Ascending aorta (tissue), 2 donors: Measurements from ENCODE around the gene ZNF532. TPM values are rescaled to one million over a fixed set of nuclear protein-coding genes. Genes with fewer than 3 reads are reported as not detected.

ENCODE experiments used
- DNase-seq, 2 donors: peaks; one replicate each; pipeline ENCODE4 v3.0.0-alpha.2; 2019; ENCODE audit warnings: low spot score in 2 of 2
- H3K27ac ChIP-seq, 2 donors: fragments of 200-600 bp; sonication (generic); one replicate each; pipeline ENCODE4 v1.5.1; 2016 to 2017; ENCODE audit warnings: mild to moderate bottlenecking in 1 of 2
- H3K27me3 ChIP-seq: fragments of 200-600 bp; sonication (generic); one replicate; pipeline ENCODE4 v1.5.1; 2017
- H3K36me3 ChIP-seq, 2 donors: fragments of 200-600 bp; sonication (generic); one replicate each; pipeline ENCODE4 v1.5.1; 2016
- H3K4me1 ChIP-seq, 2 donors: fragments of 200-600 bp; sonication (generic); one replicate each; pipeline ENCODE4 v1.5.1; 2016 to 2017; ENCODE audit warnings: mild to moderate bottlenecking in 1 of 2
- H3K4me3 ChIP-seq, 2 donors: fragments of 200-600 bp; sonication (generic); one replicate each; pipeline ENCODE4 v1.5.1; 2016 to 2017; ENCODE audit warnings: mild to moderate bottlenecking in 1 of 2
- H3K9me3 ChIP-seq, 2 donors: fragments of 200-600 bp; sonication (generic); one replicate each; pipeline ENCODE4 v1.5.1; 2016
- intact Hi-C: fragments of 100-400 bp; cut with DNase I; formaldehyde crosslinking; loops from one replicate; pipeline ENCODE4 v1.15.1; 2023
- total RNA-seq: library from RNA; depleted of rRNA; stranded (reverse); fragments of >200 nt; gene quantifications from one replicate; pipeline ENCODE4 v1.1.0, GENCODE V29; 2016
- TF ChIP-seq, protein P1 (sequence below), 3 experiments: fragments of 200-600 bp in 2 of 3; fragments of 450-650 bp in 1 of 3; sonication (generic) in 2 of 3; IDR thresholded peaks; one replicate each; pipeline ENCODE4 v1.5.1; 2016 to 2019; ENCODE audit warnings: antibody characterized with exemption in 3 of 3, mild to moderate bottlenecking in 1 of 3, moderate library complexity in 1 of 3

Gene ZNF532
- total RNA-seq, 1 donor from 2014 or later: 161 TPM

DNA sequence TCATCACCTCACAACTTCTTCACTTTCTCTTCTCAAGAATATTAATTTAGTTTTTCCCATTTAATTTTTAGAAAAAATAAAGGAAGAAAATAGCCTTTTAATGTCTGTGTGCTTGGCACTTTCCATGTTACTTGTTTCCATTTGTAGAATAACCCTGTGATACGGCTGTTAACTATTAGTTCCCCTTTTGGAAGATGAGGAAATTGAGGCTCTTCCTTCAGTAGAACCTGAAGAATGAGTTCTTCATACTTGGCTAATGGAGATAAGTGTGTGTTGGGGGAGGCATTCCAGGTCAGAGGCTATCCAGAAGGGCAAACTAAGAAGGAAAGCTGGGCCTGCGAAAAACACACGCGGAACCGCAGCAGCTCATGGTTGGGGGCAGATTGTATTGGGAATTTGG, 38.3 kb downstream of the ZNF532 start:
- H3K36me3 ChIP-seq: peaks cover 7 to 24% of the 10 kb centered on the region in 2 donors
- H3K27me3 ChIP-seq: no peaks in the 10 kb centered on the region
- peak overlapping the region in 1 of 2 donors; percentile 9 for H3K4me3 ChIP-seq
- intact Hi-C loops: no loop called here
- peaks cover 0 to 30% of the 10 kb centered on the region in 2 donors for H3K4me1 ChIP-seq
- no peaks in the 10 kb centered on the region for H3K9me3 ChIP-seq
- DNase-seq: no peak
- peak overlapping the region; percentile 40 to 54 for H3K27ac ChIP-seq
- TF ChIP-seq, protein P1, sequence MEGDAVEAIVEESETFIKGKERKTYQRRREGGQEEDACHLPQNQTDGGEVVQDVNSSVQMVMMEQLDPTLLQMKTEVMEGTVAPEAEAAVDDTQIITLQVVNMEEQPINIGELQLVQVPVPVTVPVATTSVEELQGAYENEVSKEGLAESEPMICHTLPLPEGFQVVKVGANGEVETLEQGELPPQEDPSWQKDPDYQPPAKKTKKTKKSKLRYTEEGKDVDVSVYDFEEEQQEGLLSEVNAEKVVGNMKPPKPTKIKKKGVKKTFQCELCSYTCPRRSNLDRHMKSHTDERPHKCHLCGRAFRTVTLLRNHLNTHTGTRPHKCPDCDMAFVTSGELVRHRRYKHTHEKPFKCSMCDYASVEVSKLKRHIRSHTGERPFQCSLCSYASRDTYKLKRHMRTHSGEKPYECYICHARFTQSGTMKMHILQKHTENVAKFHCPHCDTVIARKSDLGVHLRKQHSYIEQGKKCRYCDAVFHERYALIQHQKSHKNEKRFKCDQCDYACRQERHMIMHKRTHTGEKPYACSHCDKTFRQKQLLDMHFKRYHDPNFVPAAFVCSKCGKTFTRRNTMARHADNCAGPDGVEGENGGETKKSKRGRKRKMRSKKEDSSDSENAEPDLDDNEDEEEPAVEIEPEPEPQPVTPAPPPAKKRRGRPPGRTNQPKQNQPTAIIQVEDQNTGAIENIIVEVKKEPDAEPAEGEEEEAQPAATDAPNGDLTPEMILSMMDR (IDR thresholded peaks at IDR 0.05): no peak

DNA sequence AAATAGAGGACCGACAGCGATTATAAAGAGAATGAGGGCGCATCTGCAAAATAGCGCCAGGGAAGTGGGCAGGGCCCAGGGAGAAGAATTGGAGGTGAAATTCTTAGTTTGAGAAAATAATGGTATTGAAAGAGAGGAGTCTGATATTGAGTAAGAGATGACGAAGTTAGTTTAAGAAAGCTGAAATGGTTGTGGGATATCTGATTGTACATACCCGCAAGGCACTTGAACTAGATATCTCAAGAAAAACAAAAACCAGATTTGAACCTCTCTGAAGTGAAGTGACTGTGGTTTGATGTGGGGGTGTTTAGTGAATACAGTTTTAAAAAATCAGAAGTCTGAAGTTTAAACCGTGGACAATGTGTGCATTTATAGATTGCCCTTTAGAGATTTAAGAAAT, 38.9 kb downstream of the ZNF532 start:
- intact Hi-C loops: no loop called here
- H3K9me3 ChIP-seq: no peaks in the 10 kb centered on the region
- TF ChIP-seq, protein P1 (IDR thresholded peaks at IDR 0.05): no peak
- peak overlapping the region; percentile 40 to 54 for H3K27ac ChIP-seq
- no peaks in the 10 kb centered on the region for H3K27me3 ChIP-seq
- H3K36me3 ChIP-seq: peaks cover 7 to 24% of the 10 kb centered on the region in 2 donors
- no peak for DNase-seq
- H3K4me3 ChIP-seq: no peak overlapping the region
- peaks cover 0 to 30% of the 10 kb centered on the region in 2 donors for H3K4me1 ChIP-seq

DNA sequence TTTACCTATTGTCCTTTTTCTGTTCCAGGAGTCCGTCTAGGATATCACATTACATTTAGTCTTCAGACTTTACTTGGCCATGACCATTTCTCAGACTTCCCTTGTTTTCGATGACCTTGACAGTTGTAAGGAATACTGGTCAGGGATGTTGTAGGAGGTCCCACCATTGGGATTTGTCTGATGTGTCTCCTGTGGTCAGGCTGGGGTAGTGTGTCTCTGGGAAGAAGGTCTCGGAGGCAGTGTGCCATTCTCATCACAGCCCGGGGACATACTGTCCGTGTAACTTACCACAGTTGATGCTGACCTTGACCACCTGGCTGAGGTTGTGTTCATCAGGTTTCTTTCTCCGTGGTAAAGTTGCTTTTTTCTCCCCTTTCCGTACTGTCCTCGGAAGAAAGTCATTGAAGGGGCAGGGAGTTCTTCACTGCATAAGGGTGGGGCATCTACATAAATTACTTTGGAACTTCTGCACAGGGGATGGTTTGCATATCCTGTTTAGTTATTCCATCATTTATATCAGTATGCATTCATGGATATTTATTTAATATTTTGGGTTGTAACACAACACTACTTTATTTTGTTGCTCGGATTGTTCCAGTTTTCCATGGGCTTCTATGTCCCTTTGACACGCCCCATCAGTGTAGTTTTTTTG, 41.2 kb downstream of the ZNF532 start:
- peaks cover 7 to 22% of the 10 kb centered on the region in 2 donors for H3K36me3 ChIP-seq
- intact Hi-C loops: no loop called here
- H3K4me3 ChIP-seq: no peak overlapping the region
- peaks cover 0 to 30% of the 10 kb centered on the region in 2 donors for H3K4me1 ChIP-seq
- H3K9me3 ChIP-seq: no peaks in the 10 kb centered on the region
- H3K27me3 ChIP-seq: no peaks in the 10 kb centered on the region
- H3K27ac ChIP-seq: peak overlapping the region in 1 of 2 donors; percentile 27
- no peak for DNase-seq
- TF ChIP-seq, protein P1 (IDR thresholded peaks at IDR 0.05): no peak

DNA sequence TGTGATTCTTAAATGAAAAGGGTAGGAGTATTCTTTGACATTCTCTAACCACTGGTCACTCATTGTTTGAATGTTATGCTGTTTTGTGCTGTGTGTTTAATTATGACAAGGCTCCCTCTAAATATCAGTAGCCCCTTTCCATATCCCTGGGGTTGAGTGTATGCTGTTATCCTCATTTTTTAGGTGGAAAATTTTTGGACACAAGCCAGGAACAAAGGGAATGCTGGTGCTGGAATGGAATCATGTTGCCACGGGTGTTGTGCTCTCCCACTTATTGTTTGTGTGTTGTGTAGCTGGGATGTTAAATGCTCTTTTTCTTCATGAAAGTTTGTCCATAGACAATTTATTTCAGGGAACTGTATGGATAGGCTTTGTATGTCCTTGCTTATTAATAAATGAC, 43.3 kb downstream of the ZNF532 start:
- H3K27ac ChIP-seq: peak overlapping the region; percentile 55 to 98
- DNase-seq: no peak
- H3K27me3 ChIP-seq: no peaks in the 10 kb centered on the region
- no peaks in the 10 kb centered on the region for H3K9me3 ChIP-seq
- no peak overlapping the region for H3K4me3 ChIP-seq
- TF ChIP-seq, protein P1 (IDR thresholded peaks at IDR 0.05): no peak
- H3K4me1 ChIP-seq: peaks cover 0 to 52% of the 10 kb centered on the region in 2 donors
- intact Hi-C loops: no loop called here
- H3K36me3 ChIP-seq: peaks cover 3 to 11% of the 10 kb centered on the region in 2 donors

DNA sequence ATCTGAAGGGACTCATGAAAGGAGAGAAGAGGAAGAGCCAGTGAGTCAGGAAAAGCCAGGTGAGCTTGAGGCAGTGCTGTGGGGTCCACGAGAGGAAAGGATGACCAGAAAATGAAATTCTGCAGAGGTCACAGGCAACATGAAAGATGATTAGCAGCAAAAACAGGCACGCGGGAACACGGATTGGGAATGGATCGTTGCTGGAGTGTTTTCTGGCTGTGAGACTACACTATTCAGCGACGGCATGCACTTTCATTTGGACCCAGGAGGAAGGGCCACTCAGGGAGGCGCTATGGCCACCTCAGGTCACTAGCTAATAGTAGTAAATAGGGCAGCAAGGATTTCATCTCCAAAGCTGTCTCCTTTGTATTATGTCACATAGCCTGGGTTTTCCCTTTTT, 44.8 kb downstream of the ZNF532 start:
- DNase-seq: no peak
- H3K4me3 ChIP-seq: no peak overlapping the region
- peaks cover 3 to 11% of the 10 kb centered on the region in 2 donors for H3K36me3 ChIP-seq
- H3K27ac ChIP-seq: peak overlapping the region; percentile 92 to 98
- TF ChIP-seq, protein P1 (IDR thresholded peaks at IDR 0.05): no peak
- H3K4me1 ChIP-seq: peaks cover 3 to 59% of the 10 kb centered on the region in 2 donors
- no peaks in the 10 kb centered on the region for H3K9me3 ChIP-seq
- H3K27me3 ChIP-seq: no peaks in the 10 kb centered on the region
- intact Hi-C loops: no loop called here
